ENCODE measurements around the gene TMEM167A.

- no peak for TF ChIP-seq POLR2A (IDR thresholded peaks at IDR 0.05; ENCODE audit: low read depth, low read length)
- no peak for TF ChIP-seq RCOR1 (IDR thresholded peaks at IDR 0.05; ENCODE audit: insufficient replicate concordance, low read length)
- TF ChIP-seq CTCF (conservative IDR thresholded peaks at IDR 0.05; ENCODE audit: low read depth, low read length): no peak
- TF ChIP-seq BHLHE40 (IDR thresholded peaks at IDR 0.05; ENCODE audit: low read depth, low read length): no peak
- TF ChIP-seq MAFK (IDR thresholded peaks at IDR 0.05; ENCODE audit: low read depth, low read length): no peak
- TF ChIP-seq RFX5 (IDR thresholded peaks at IDR 0.05; ENCODE audit: low read depth, low read length): no peak
- TF ChIP-seq MAZ (IDR thresholded peaks at IDR 0.05; ENCODE audit: borderline replicate concordance, low read depth, low read length): no peak
- TF ChIP-seq SMC3 (IDR thresholded peaks at IDR 0.05; ENCODE audit: low read depth, low read length): no peak
- TF ChIP-seq USF2 (IDR thresholded peaks at IDR 0.05; ENCODE audit: low read depth, low read length): no peak
- TF ChIP-seq ELK1 (IDR thresholded peaks at IDR 0.05; ENCODE audit: borderline replicate concordance, low read depth, low read length): no peak
- no peak for TF ChIP-seq CEBPB (IDR thresholded peaks at IDR 0.05; ENCODE audit: low read depth, low read length)
- no peak for TF ChIP-seq MXI1 (IDR thresholded peaks at IDR 0.05; ENCODE audit: borderline replicate concordance, low read depth, low read length)
These were observed 48.4 kb upstream of the TMEM167A start for GRCh38 chr5:83125560-83125959.

Data from IMR-90 (cell line).